H1 (cell line): Measurements from ENCODE around the gene KCNK13. TPM values are rescaled to one million over a fixed set of nuclear protein-coding genes. Genes with fewer than 3 reads are reported as not detected.
A peak's percentile ranks its signal among the peaks of the same experiment; 100 is the strongest.

Experiments used
- CTCF ChIA-PET: fragments of 300-600 bp; sonication (Branson Sonifier 250); formaldehyde crosslinking; loops from one replicate; lab custom pipeline; 2021; ENCODE audit not compliant: partially characterized antibody; lab: Charles Lee
- POLR2A ChIA-PET: fragments of 300-600 bp; sonication (Branson Sonifier 250); formaldehyde crosslinking; loops from one replicate; lab custom pipeline; 2021; ENCODE audit warnings: inconsistent platforms; ENCODE audit not compliant: partially characterized antibody; lab: Charles Lee
- DNase-seq, 2 experiments: peaks; one replicate each; pipeline versions ENCODE4 v3.0.0 to v3.0.0-alpha.2; 2010 to 2022; ENCODE audit warnings: low spot score in 2 of 2, low read depth in 1 of 2, mixed read lengths in 1 of 2
- FAIRE-seq: peaks from 2 replicates; lab custom pipeline; 2011; peaks lifted over from hg19 to GRCh38; lab: Jason Lieb, UNC
- H2AFZ ChIP-seq: 2 replicates; pipeline ENCODE4 v1.8.1; 2012; ENCODE audit warnings: low read length, inconsistent platforms
- H2AK5ac ChIP-seq: 2 replicates; pipeline ENCODE4 v1.6.1; 2013; ENCODE audit warnings: low read depth, low read length
- H2BK120ac ChIP-seq: replicated peaks from 2 replicates; pipeline ENCODE3; 2013; ENCODE audit warnings: low read depth, low read length, inconsistent platforms
- H2BK12ac ChIP-seq: 2 replicates; pipeline ENCODE4 v1.6.1; 2013; ENCODE audit warnings: low read depth, low read length
- H2BK15ac ChIP-seq: 2 replicates; pipeline ENCODE4 v1.6.1; 2013; ENCODE audit warnings: low read length
- H2BK20ac ChIP-seq: 2 replicates; pipeline ENCODE4 v1.6.1; 2013; ENCODE audit warnings: low read length
- H2BK5ac ChIP-seq: 2 replicates; pipeline ENCODE4 v1.6.1; 2013; ENCODE audit warnings: low read depth, low read length
- H3K14ac ChIP-seq: 2 replicates; pipeline ENCODE4 v1.6.1; 2013; ENCODE audit warnings: inconsistent platforms; ENCODE audit not compliant: insufficient read length
- H3K18ac ChIP-seq: 2 replicates; pipeline ENCODE4 v1.6.1; 2013; ENCODE audit warnings: low read length; ENCODE audit errors: extremely low read depth
- H3K23ac ChIP-seq: 2 replicates; pipeline ENCODE4 v1.6.1; 2013; ENCODE audit warnings: inconsistent platforms; ENCODE audit not compliant: insufficient read length
- H3K23me2 ChIP-seq: 2 replicates; pipeline ENCODE4 v1.6.1; 2013; ENCODE audit warnings: low read depth, low read length
- H3K27ac ChIP-seq: 2 replicates; pipeline ENCODE4 v1.6.1; 2011; ENCODE audit warnings: low read depth, low read length, inconsistent platforms
- H3K27me3 ChIP-seq, 4 experiments: replicated peaks in 1 of 4; 1 replicate in 1 of 4; 2 replicates in 3 of 4; pipeline versions ENCODE4 v1.6.1 to v1.8.1; 2011 to 2013; ENCODE audit warnings: low read length in 3 of 4, mild to moderate bottlenecking in 3 of 4, inconsistent platforms in 2 of 4, mixed read lengths in 2 of 4, moderate library complexity in 1 of 4; ENCODE audit not compliant: control insufficient read depth in 3 of 4, insufficient read depth in 3 of 4; ENCODE audit errors: extremely low read depth in 1 of 4
- H3K36me3 ChIP-seq, 4 experiments: 2 replicates each; pipeline versions ENCODE4 v1.6.1 to v1.8.1; 2011 to 2013; ENCODE audit warnings: mild to moderate bottlenecking in 4 of 4, low read length in 3 of 4, moderate library complexity in 2 of 4, control low read depth in 1 of 4, inconsistent platforms in 1 of 4; ENCODE audit not compliant: insufficient read depth in 4 of 4, control insufficient read depth in 2 of 4
- H3K4ac ChIP-seq: replicated peaks from 2 replicates; pipeline ENCODE3; 2013; ENCODE audit warnings: low read length, low read depth, mixed read lengths, inconsistent platforms; ENCODE audit not compliant: insufficient read length
- H3K4me1 ChIP-seq, 4 experiments: replicated peaks in 1 of 4; 1 replicate in 1 of 4; 2 replicates in 3 of 4; pipeline versions ENCODE4 v1.6.1 to v1.8.1; 2011 to 2013; ENCODE audit warnings: low read length in 3 of 4, inconsistent platforms in 2 of 4, mixed read lengths in 1 of 4; ENCODE audit not compliant: insufficient read depth in 4 of 4, control insufficient read depth in 3 of 4
- H3K4me2 ChIP-seq, 2 experiments: 2 replicates each; pipeline versions ENCODE4 v1.6.1 to v1.8.1; 2011 to 2013; ENCODE audit warnings: low read depth in 2 of 2, low read length in 2 of 2, control low read depth in 1 of 2, inconsistent platforms in 1 of 2, mild to moderate bottlenecking in 1 of 2; ENCODE audit not compliant: insufficient read depth in 1 of 2
- H3K4me3 ChIP-seq, 4 experiments: fragments of 200-600, 300-600 bp in 1 of 4; sonication (generic), shearing (Covaris generic), sonication (Bioruptor Twin) in 1 of 4; 2 replicates each; pipeline versions ENCODE4 v1.5.1 to v1.8.1; 2011 to 2016; ENCODE audit warnings: low read length in 4 of 4, low read depth in 3 of 4, control low read depth in 2 of 4, inconsistent platforms in 2 of 4, mild to moderate bottlenecking in 2 of 4, mixed read lengths in 1 of 4, moderate library complexity in 1 of 4; ENCODE audit not compliant: insufficient read depth in 2 of 4; ENCODE audit errors: extremely low read depth in 1 of 4
- H3K56ac ChIP-seq: replicated peaks from 2 replicates; pipeline ENCODE3; 2013; ENCODE audit warnings: low read depth, mild to moderate bottlenecking, mixed read lengths, low read length, inconsistent platforms; ENCODE audit not compliant: insufficient read length
- H3K79me1 ChIP-seq: 2 replicates; pipeline ENCODE4 v1.6.1; 2013; ENCODE audit warnings: low read depth, low read length, control low read depth
- H3K79me2 ChIP-seq, 2 experiments: 2 replicates each; pipeline versions ENCODE4 v1.6.1 to v1.8.1; 2012 to 2013; ENCODE audit warnings: low read length in 2 of 2, mild to moderate bottlenecking in 2 of 2, inconsistent platforms in 1 of 2; ENCODE audit not compliant: insufficient read depth in 2 of 2, control insufficient read depth in 1 of 2
- H3K9ac ChIP-seq, 4 experiments: replicated peaks in 1 of 4; 1 replicate in 1 of 4; 2 replicates in 3 of 4; pipeline versions ENCODE4 v1.6.1 to v1.8.1; 2011 to 2013; ENCODE audit warnings: low read depth in 3 of 4, low read length in 3 of 4, control low read depth in 2 of 4, mild to moderate bottlenecking in 2 of 4, moderate library complexity in 2 of 4, inconsistent platforms in 1 of 4; ENCODE audit errors: extremely low read depth in 1 of 4
- H3K9me3 ChIP-seq, 2 experiments: 2 replicates each; pipeline versions ENCODE4 v1.6.1 to v1.8.1; 2012 to 2013; ENCODE audit warnings: mild to moderate bottlenecking in 2 of 2, moderate library complexity in 2 of 2, control low read depth in 1 of 2, inconsistent platforms in 1 of 2, low read depth in 1 of 2, low read length in 1 of 2, mixed read lengths in 1 of 2; ENCODE audit not compliant: insufficient read depth in 2 of 2
- H4K20me1 ChIP-seq, 2 experiments: replicated peaks in 1 of 2; 2 replicates each; pipeline versions ENCODE3 to v1.8.1; 2011 to 2013; ENCODE audit warnings: inconsistent platforms in 2 of 2, low read length in 2 of 2, mild to moderate bottlenecking in 1 of 2; ENCODE audit not compliant: insufficient read depth in 2 of 2, control insufficient read depth in 1 of 2
- H4K5ac ChIP-seq: 2 replicates; pipeline ENCODE4 v1.6.1; 2013; ENCODE audit warnings: low read length, low read depth, mixed read lengths, inconsistent platforms; ENCODE audit not compliant: insufficient read length
- H4K8ac ChIP-seq: 2 replicates; pipeline ENCODE4 v1.8.0; 2013; ENCODE audit warnings: mild to moderate bottlenecking, moderate library complexity, low read length, inconsistent platforms; ENCODE audit not compliant: insufficient read depth; ENCODE audit errors: extremely low read depth
- H4K91ac ChIP-seq: replicated peaks from 2 replicates; pipeline ENCODE3; 2013; ENCODE audit warnings: low read length, mixed read lengths, inconsistent platforms; ENCODE audit not compliant: insufficient read length
- CTCF ChIP-seq, 3 experiments: IDR thresholded peaks; 1 replicate in 2 of 3; 2 replicates in 1 of 3; pipeline versions ENCODE4 v1.5.1 to v1.6.1; 2011; ENCODE audit warnings: low read length in 3 of 3, mild to moderate bottlenecking in 3 of 3, inconsistent platforms in 2 of 3, low read depth in 1 of 3, moderate library complexity in 1 of 3; ENCODE audit not compliant: insufficient read depth in 1 of 3; ENCODE audit errors: control extremely low read depth in 1 of 3
- EP300 ChIP-seq, 2 experiments: IDR thresholded peaks; 1 replicate in 1 of 2; 2 replicates in 1 of 2; pipeline ENCODE4 v1.6.1; 2011 to 2012; ENCODE audit warnings: low read depth in 2 of 2, low read length in 2 of 2, mild to moderate bottlenecking in 2 of 2, borderline replicate concordance in 1 of 2, inconsistent platforms in 1 of 2, moderate library complexity in 1 of 2
- RAD21 ChIP-seq, 2 experiments: IDR thresholded peaks in 1 of 2; conservative IDR thresholded peaks in 1 of 2; 2 replicates each; pipeline ENCODE4 v1.6.1; 2011; ENCODE audit warnings: low read depth in 2 of 2, low read length in 2 of 2, improper control_type of control experiment in 1 of 2, inconsistent platforms in 1 of 2, mild to moderate bottlenecking in 1 of 2, moderate library complexity in 1 of 2
- WGBS, 2 experiments: shearing (Covaris generic) in 1 of 2; methylation state at CpG; one replicate each; pipeline versions ENCODE4 v1.1.6 to v1.1.7; 2013 to 2015; ENCODE audit warnings: low lambda C conversion rate in 2 of 2, mixed read lengths in 2 of 2, inconsistent platforms in 1 of 2, low coverage in 1 of 2, missing lambda C conversion rate in 1 of 2; ENCODE audit not compliant: insufficient replicate concordance in 2 of 2, insufficient coverage in 1 of 2, insufficient read length in 1 of 2; ENCODE audit errors: extremely low coverage in 1 of 2, missing lambda C conversion rate in 1 of 2; 5-methylcytosine and 5-hydroxymethylcytosine counted together
- polyA plus RNA-seq, 7 experiments: library from polyadenylated mRNA; depleted of rRNA in 3 of 7; stranded (reverse) in 5 of 7; unstranded in 2 of 7; fragments of >200 nt in 5 of 7; fragments of 200-250 nt in 2 of 7; gene quantifications; 1 replicate in 5 of 7; 2 replicates in 1 of 7; 4 replicates in 1 of 7; pipeline versions ENCODE4 v1.2.1 to v1.2.3, GENCODE V29; 2011 to 2013; ENCODE audit warnings: missing spikeins in 2 of 7, mixed read lengths in 2 of 7
- total RNA-seq: library from RNA; stranded (reverse); fragmentation: NEBNext Ultra II Directional; extraction: Animal tissue kit (Norgen Biotek cat#: 25700); gene quantifications from 2 replicates; pipeline ENCODE4 v1.2.1, GENCODE V29; 2021

KCNK13 gene
- total and polyA plus RNA-seq, 2 of the 8 experiments (the other 6 are each of a cell fraction or from before 2014, with no cell fraction given): 0.39 to 0.48 TPM

- Histone ChIP-seq H2AFZ (no peak overlapping the region), H3K9me3 (no peaks in the 10 kb centered on the region), H3K4me1 (no peaks in the 10 kb centered on the region), H2BK120ac (no peak overlapping the region), H3K79me1 (no peaks in the 10 kb centered on the region), H3K9ac (no peak overlapping the region; a peak in 1 of 7 replicates), H3K4me3 (no peak overlapping the region), H2BK12ac (no peak overlapping the region), H3K23ac (no peak overlapping the region), H3K23me2 (no peaks in the 10 kb centered on the region), H4K91ac (no peak overlapping the region), H3K79me2 (no peaks in the 10 kb centered on the region), H3K56ac (no peak overlapping the region), H3K4ac (no peak overlapping the region), H4K20me1 (no peaks in the 10 kb centered on the region), H2BK5ac (no peak overlapping the region), H2AK5ac (no peak overlapping the region), H3K27ac (no peak overlapping the region), H3K18ac (no peak overlapping the region)
- DNase-seq (no peak), FAIRE-seq (no peak)
- POLR2A ChIA-PET: no interaction called here
- CTCF ChIA-PET: interaction anchor here (0.8 to 2.5 kb wide), 4 partner anchors 10 to 141 kb away, joined by 3 to 15 read pairs (median 8); no protein-coding TSS in a partner anchor
- TF ChIP-seq CTCF (IDR thresholded peaks at IDR 0.05; ENCODE audit: control extremely low read depth in 1 of 3, insufficient read depth in 1 of 3, low read depth in 1 of 3, low read length in 3 of 3) (peak in 2 of 3 experiments; percentile 13 to 18; a peak in 2 of 4 replicates), RAD21 (IDR thresholded peaks at IDR 0.05 in 1 of 2, conservative IDR thresholded peaks at IDR 0.05 in 1 of 2; ENCODE audit: low read depth in 2 of 2, low read length in 2 of 2) (peak in 1 of 2 experiments; percentile 29; a peak in 2 of 4 replicates), EP300 (IDR thresholded peaks at IDR 0.05; ENCODE audit: borderline replicate concordance in 1 of 2, low read depth in 2 of 2, low read length in 2 of 2) (no peak)
- TF ChIP-seq, all 59 proteins: peak for 2
- no peaks in the 10 kb centered on the region for H3K36me3 ChIP-seq
- no peak overlapping the region for H2BK15ac ChIP-seq
- no peak overlapping the region for H3K4me2 ChIP-seq
- H2BK20ac ChIP-seq: no peak overlapping the region
- WGBS, 2 experiments: 89% methylated on average over 5 of the region's 5 CpGs; no CpG with 5 or more reads in 1 of the 2 experiments
- no peak overlapping the region for H4K5ac ChIP-seq
- H4K8ac ChIP-seq: no peak overlapping the region
- H3K27me3 ChIP-seq: no peaks in the 10 kb centered on the region
- no peak overlapping the region for H3K14ac ChIP-seq
These were observed 52.8 kb downstream of the KCNK13 start for GRCh38 chr14:90114554-90114953.
